IPS-18a (cell line): ENCODE data around the gene PITPNM2.
A peak's percentile ranks its signal among the peaks of the same experiment; 100 is the strongest.

Experiments used
- H3K27ac ChIP-seq: one replicate; pipeline ENCODE4 v1.5.1; 2013; ENCODE audit warnings: low read length
- H3K27me3 ChIP-seq: one replicate; pipeline ENCODE4 v1.6.1; 2013; ENCODE audit warnings: mild to moderate bottlenecking, low read length; ENCODE audit not compliant: control insufficient read depth, insufficient read depth
- H3K36me3 ChIP-seq: one replicate; pipeline ENCODE4 v1.6.1; 2013; ENCODE audit warnings: low read depth, low read length; ENCODE audit not compliant: control insufficient read depth
- H3K4me1 ChIP-seq: one replicate; pipeline ENCODE4 v1.6.1; 2013; ENCODE audit warnings: low read depth, low read length; ENCODE audit not compliant: control insufficient read depth
- H3K4me3 ChIP-seq: one replicate; pipeline ENCODE4 v1.5.1; 2013; ENCODE audit warnings: low read length
- H3K9ac ChIP-seq: one replicate; pipeline ENCODE4 v1.6.1; 2013; ENCODE audit warnings: mild to moderate bottlenecking, low read length, moderate library complexity
- H3K9me3 ChIP-seq: one replicate; pipeline ENCODE4 v1.6.1; 2013; ENCODE audit warnings: low read depth, low read length; ENCODE audit not compliant: control insufficient read depth

The PITPNM2 gene

DNA sequence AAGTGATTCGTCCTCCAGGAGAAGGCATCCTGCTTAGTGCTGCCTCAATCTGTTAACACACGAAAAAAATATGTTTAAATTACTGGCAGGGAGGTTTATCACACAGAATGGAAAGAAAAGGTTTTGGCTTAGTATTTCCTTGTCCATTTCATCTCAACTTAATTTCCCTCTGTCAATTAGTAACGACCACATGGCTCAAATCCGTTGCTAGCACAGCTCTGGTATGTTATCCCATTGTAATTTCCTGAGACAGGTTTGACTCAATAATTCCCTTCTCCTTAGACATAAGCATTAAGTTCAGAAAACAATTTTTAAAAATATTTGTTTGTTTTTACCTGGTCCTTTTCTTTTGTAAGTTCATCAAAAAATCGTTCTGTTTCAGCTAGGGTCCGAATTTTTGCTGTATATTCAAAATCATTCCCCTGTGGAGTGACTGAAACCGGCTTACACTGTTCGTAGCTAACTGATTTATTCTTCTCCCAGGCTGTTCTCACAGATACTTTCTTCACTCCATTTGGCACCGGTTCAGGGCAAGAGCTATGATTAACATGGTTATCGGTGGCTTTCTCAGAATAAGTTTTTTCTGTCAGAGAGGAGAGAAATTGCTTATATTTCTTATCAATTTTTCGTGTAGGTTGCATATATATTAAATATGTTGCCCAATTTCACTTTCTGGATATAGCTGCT, 10.1 kb upstream of the PITPNM2 start:
- Histone ChIP-seq H3K27me3 (no peaks in the 10 kb centered on the region), H3K27ac (no peak overlapping the region), H3K4me1 (no peaks in the 10 kb centered on the region), H3K36me3 (peaks cover 50% of the 10 kb centered on the region), H3K9me3 (no peaks in the 10 kb centered on the region), H3K9ac (no peak overlapping the region), H3K4me3 (no peak overlapping the region)

- Histone ChIP-seq H3K4me1 (peaks cover 24% of the 10 kb centered on the region), H3K27me3 (peaks cover 32% of the 10 kb centered on the region), H3K9me3 (no peaks in the 10 kb centered on the region), H3K9ac (no peak overlapping the region), H3K4me3 (no peak overlapping the region), H3K36me3 (peaks cover 11% of the 10 kb centered on the region), H3K27ac (no peak overlapping the region)
Observed at GRCh38 chr12:123153906-123154305, 3.0 kb upstream of the PITPNM2 start.

DNA sequence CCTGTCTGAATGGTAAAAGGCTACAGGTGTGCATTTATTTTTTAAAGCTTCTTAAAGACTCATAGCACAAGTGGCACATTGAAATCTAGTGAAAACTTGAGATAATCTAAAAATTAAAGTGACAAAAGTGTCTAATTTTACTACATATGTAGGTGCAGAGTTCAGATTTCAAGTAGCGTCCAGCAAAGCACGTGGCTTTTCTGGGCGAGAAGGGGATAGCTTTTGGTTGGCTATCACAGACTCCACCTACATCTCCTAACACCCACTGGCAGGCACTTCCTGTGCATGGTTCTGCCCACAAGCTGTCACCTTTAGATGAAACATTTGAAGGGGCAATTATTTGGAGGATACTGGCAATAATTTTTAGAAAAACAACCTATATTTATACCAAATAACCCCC, 1.9 kb upstream of the PITPNM2 start:
- Histone ChIP-seq H3K9me3 (no peaks in the 10 kb centered on the region), H3K36me3 (peaks cover 11% of the 10 kb centered on the region), H3K4me1 (peaks cover 24% of the 10 kb centered on the region), H3K27me3 (peaks cover 43% of the 10 kb centered on the region), H3K9ac (no peak overlapping the region), H3K4me3 (no peak overlapping the region), H3K27ac (no peak overlapping the region)

- H3K4me3 ChIP-seq = peak overlapping the region; percentile 63
- peak overlapping the region; percentile 15 for H3K9ac ChIP-seq
- peaks cover 51% of the 10 kb centered on the region for H3K27me3 ChIP-seq
- H3K9me3 ChIP-seq = no peaks in the 10 kb centered on the region
- H3K36me3 ChIP-seq = peaks cover 8% of the 10 kb centered on the region
- no peak overlapping the region for H3K27ac ChIP-seq
- H3K4me1 ChIP-seq = peaks cover 24% of the 10 kb centered on the region
Observed at GRCh38 chr12:123151457-123152454, 866 bp upstream of the PITPNM2 start.

GRCh38 chr12:123150275-123150743, 581 bp downstream of the PITPNM2 start:
- Histone ChIP-seq H3K9ac (no peak overlapping the region), H3K9me3 (no peaks in the 10 kb centered on the region), H3K36me3 (no peaks in the 10 kb centered on the region), H3K27me3 (peaks cover 51% of the 10 kb centered on the region), H3K4me3 (peak overlapping the region; percentile 58), H3K27ac (no peak overlapping the region), H3K4me1 (peaks cover 24% of the 10 kb centered on the region)

DNA sequence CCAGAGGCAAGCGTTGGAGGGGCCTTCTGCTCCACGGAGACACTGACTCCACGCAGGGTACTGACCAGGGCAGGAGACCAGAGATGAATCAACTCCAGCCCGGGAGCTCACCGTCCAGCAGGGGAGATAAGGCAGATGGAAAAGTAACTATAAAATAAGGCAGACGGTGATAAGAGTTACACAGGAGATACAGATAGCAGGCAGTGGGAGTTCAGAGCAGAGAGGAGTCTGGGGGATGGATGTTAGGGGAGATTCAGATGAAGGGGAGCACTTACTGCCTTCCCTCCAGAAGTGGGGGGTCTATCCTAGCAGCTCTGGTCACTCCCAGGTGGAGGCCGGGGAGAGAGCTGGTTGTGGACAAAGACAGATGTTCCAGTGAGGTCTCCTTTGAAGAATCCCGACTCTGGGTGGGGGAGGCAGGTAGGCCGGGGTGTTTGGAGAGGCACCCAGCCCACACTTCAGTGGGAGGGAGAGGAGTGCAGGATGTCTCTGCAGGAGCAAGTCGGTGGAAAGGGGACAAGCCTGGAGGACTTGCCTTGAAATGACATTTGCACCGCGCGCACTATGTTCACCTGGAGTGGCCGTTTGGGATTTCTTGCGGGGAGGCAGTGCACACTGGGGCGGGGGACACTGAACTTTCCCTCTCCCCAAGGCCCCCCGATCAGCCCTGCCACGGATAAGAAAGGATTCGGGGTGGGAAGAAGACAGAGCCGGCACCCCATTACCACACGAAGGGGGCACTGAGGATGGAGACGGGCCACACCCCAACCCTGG, 1.2 kb downstream of the PITPNM2 start:
- H3K27me3 ChIP-seq = peaks cover 51% of the 10 kb centered on the region
- H3K27ac ChIP-seq = no peak overlapping the region
- H3K9ac ChIP-seq = no peak overlapping the region
- H3K9me3 ChIP-seq = no peaks in the 10 kb centered on the region
- H3K4me1 ChIP-seq = peaks cover 24% of the 10 kb centered on the region
- peak overlapping the region; percentile 58 for H3K4me3 ChIP-seq
- H3K36me3 ChIP-seq = no peaks in the 10 kb centered on the region

GRCh38 chr12:123149088-123149487, 1.8 kb downstream of the PITPNM2 start:
- Histone ChIP-seq H3K4me1 (peaks cover 18% of the 10 kb centered on the region), H3K27ac (no peak overlapping the region), H3K9ac (no peak overlapping the region), H3K27me3 (peaks cover 51% of the 10 kb centered on the region), H3K9me3 (no peaks in the 10 kb centered on the region), H3K4me3 (no peak overlapping the region), H3K36me3 (no peaks in the 10 kb centered on the region)

GRCh38 chr12:123148655-123149054, 2.2 kb downstream of the PITPNM2 start:
- peaks cover 14% of the 10 kb centered on the region for H3K4me1 ChIP-seq
- no peaks in the 10 kb centered on the region for H3K9me3 ChIP-seq
- H3K9ac ChIP-seq = no peak overlapping the region
- no peak overlapping the region for H3K4me3 ChIP-seq
- H3K27ac ChIP-seq = no peak overlapping the region
- no peaks in the 10 kb centered on the region for H3K36me3 ChIP-seq
- H3K27me3 ChIP-seq = peaks cover 51% of the 10 kb centered on the region

- Histone ChIP-seq H3K27me3 (peaks cover 51% of the 10 kb centered on the region), H3K36me3 (no peaks in the 10 kb centered on the region), H3K9me3 (no peaks in the 10 kb centered on the region), H3K27ac (no peak overlapping the region), H3K4me3 (no peak overlapping the region), H3K4me1 (peaks cover 10% of the 10 kb centered on the region), H3K9ac (no peak overlapping the region)
Observed at GRCh38 chr12:123148223-123148622, 2.7 kb downstream of the PITPNM2 start.

DNA sequence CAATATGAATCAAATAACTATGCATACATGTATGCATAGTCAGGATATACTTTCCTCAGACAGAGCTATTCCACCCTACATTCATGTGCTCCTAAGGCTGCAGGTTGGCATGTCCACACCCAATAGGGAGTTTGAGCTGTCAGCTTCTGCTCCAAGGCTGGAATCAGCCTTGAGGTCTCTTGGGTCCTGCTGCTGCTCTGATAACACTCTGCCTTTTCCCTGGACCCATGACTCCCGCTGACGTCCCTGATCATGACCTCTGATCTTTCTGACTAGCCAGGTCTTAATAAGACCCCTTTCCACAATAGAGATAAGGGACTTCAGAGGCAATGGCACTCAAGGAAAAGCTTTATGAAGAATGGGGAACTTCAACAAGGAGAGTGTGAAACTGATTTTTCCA, 5.7 kb downstream of the PITPNM2 start:
- Histone ChIP-seq H3K9me3 (no peaks in the 10 kb centered on the region), H3K4me3 (no peak overlapping the region), H3K27me3 (peaks cover 32% of the 10 kb centered on the region), H3K36me3 (no peaks in the 10 kb centered on the region), H3K9ac (no peak overlapping the region), H3K27ac (no peak overlapping the region), H3K4me1 (peaks cover 3% of the 10 kb centered on the region)
